PC-9 (cell line): ENCODE data around the gene XXYLT1. TPM values are rescaled to one million over a fixed set of nuclear protein-coding genes. Genes with fewer than 3 reads are reported as not detected.

Experiments
- BruUV-seq: library from RNA; stranded (reverse); fragments of 400-500 nt; replicated peaks from 2 replicates; lab custom pipeline; 2021; lab: Mats Ljungman, UMichigan
- CTCF ChIA-PET: fragments of 300-600 bp; sonication (Branson Sonifier 250); formaldehyde crosslinking; loops from one replicate; lab custom pipeline; 2022; ENCODE audit warnings: antibody characterized with exemption; lab: Charles Lee
- POLR2A ChIA-PET: fragments of 300-600 bp; sonication (Branson Sonifier 250); formaldehyde crosslinking; loops from one replicate; lab custom pipeline; 2022; ENCODE audit warnings: antibody characterized with exemption; ENCODE audit not compliant: unreplicated experiment; lab: Charles Lee
- DNase-seq, 2 experiments: peaks; one replicate each; pipeline versions ENCODE4 v3.0.0 to v3.0.0-alpha.2; 2015 to 2022; ENCODE audit warnings: mixed read lengths in 1 of 2
- H2AFZ ChIP-seq: fragments of 200-600 bp; sonication (generic); 2 replicates; pipeline ENCODE4 v1.8.1; 2017; ENCODE audit warnings: antibody characterized with exemption
- H3F3A ChIP-seq: fragments of 200-600 bp; sonication (generic); 2 replicates; pipeline ENCODE4 v1.8.1; 2017; ENCODE audit warnings: antibody characterized with exemption, mild to moderate bottlenecking, low read depth; ENCODE audit not compliant: insufficient read depth
- H3K27ac ChIP-seq: fragments of 200-600 bp; sonication (generic); 2 replicates; pipeline ENCODE4 v1.6.1; 2016; ENCODE audit warnings: mixed run types
- H3K27me3 ChIP-seq: fragments of 200-600 bp; sonication (generic); 2 replicates; pipeline ENCODE4 v1.6.1; 2016; ENCODE audit warnings: low read depth, mixed run types; ENCODE audit not compliant: insufficient read depth
- H3K36me3 ChIP-seq: fragments of 200-600 bp; sonication (generic); 2 replicates; pipeline ENCODE4 v1.6.1; 2016; ENCODE audit warnings: low read depth, mixed run types
- H3K4me1 ChIP-seq: fragments of 200-600 bp; sonication (generic); replicated peaks from 2 replicates; pipeline ENCODE4 v1.6.1; 2016; ENCODE audit warnings: mixed run types; ENCODE audit not compliant: insufficient read depth
- H3K4me2 ChIP-seq: fragments of 200-600 bp; sonication (generic); 2 replicates; pipeline ENCODE4 v1.6.1; 2017; ENCODE audit warnings: mixed run types
- H3K4me3 ChIP-seq: fragments of 200-600 bp; sonication (generic); 2 replicates; pipeline ENCODE4 v1.6.1; 2016; ENCODE audit warnings: mixed run types
- H3K79me2 ChIP-seq: fragments of 200-600 bp; sonication (generic); 2 replicates; pipeline ENCODE4 v1.6.1; 2017; ENCODE audit warnings: low read depth, mixed run types
- H3K9me2 ChIP-seq: fragments of 200-600 bp; sonication (generic); 2 replicates; pipeline ENCODE4 v1.8.1; 2017; ENCODE audit warnings: mild to moderate bottlenecking; ENCODE audit not compliant: insufficient read depth
- H3K9me3 ChIP-seq: fragments of 200-600 bp; sonication (generic); 2 replicates; pipeline ENCODE4 v1.8.1; 2016; ENCODE audit warnings: low read depth; ENCODE audit not compliant: insufficient read depth
- H4K20me1 ChIP-seq: fragments of 200-600 bp; sonication (generic); 2 replicates; pipeline ENCODE4 v1.8.1; 2017; ENCODE audit not compliant: insufficient read depth
- EZH2 ChIP-seq: fragments of 200-600 bp; sonication (generic); IDR thresholded peaks from 2 replicates; pipeline ENCODE4 v1.8.0; 2017; ENCODE audit warnings: antibody characterized with exemption, low read depth
- intact Hi-C: fragments of 100-400 bp; cut with micrococcal nuclease; formaldehyde crosslinking; loops from one replicate; pipeline ENCODE4 v1.10.0; 2022; ENCODE audit not compliant: unreplicated experiment
- total RNA-seq: library from RNA; stranded (reverse); gene quantifications from 2 replicates; pipeline ENCODE4 v1.2.3, GENCODE V29; 2021
- TF ChIP-seq, protein P1 (sequence below): fragments of 200-600 bp; sonication (generic); conservative IDR thresholded peaks from 2 replicates; pipeline ENCODE4 v1.6.1; 2017; ENCODE audit warnings: mixed run types, antibody characterized with exemption, mild to moderate bottlenecking, moderate library complexity

Gene XXYLT1
- total RNA-seq, 1 experiment from 2014 or later: 13.3 TPM

DNA sequence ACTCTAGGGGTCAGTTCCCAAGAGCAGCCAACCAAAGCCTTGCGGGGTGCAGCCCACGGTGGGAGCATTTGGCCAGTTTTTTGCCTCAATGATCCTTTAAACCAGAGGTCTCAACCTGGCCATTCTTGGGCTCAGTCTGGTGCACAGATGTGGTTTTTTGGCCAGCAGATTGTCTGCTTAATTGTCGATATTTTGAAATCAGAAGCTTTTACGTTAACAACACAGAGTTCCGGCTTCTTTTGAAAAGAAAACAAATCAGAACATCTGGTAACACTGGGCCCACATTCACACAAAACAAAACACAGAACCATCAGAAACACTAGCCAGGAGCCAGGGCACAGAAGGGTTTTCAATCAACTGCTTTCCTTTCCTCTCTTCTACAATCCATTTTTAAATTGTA lies 127.7 kb downstream of the XXYLT1 start:
- Histone ChIP-seq H3K79me2 (no peaks in the 10 kb centered on the region), H3K4me3 (no peak overlapping the region), H3K27me3 (no peaks in the 10 kb centered on the region), H3K36me3 (no peaks in the 10 kb centered on the region), H4K20me1 (no peaks in the 10 kb centered on the region), H3K4me2 (no peak overlapping the region), H3K27ac (no peak overlapping the region), H2AFZ (no peak overlapping the region), H3K9me2 (no peaks in the 10 kb centered on the region), H3K9me3 (no peaks in the 10 kb centered on the region; the same call in 1 of the 2 replicates), H3K4me1 (0 out of 2 replicates have a peak, but pooled peaks cover 4% of the 10 kb centered on the region), H3F3A (no peaks in the 10 kb centered on the region)
- no peak for DNase-seq
- intact Hi-C loops: no loop called here
- CTCF ChIA-PET: interaction anchor here (1.0 kb wide), 1 partner anchor 24 kb away, joined by 3 read pairs; no protein-coding TSS in a partner anchor
- POLR2A ChIA-PET: no interaction called here
- BruUV-seq: no TSS peak
- TF ChIP-seq, protein P1, sequence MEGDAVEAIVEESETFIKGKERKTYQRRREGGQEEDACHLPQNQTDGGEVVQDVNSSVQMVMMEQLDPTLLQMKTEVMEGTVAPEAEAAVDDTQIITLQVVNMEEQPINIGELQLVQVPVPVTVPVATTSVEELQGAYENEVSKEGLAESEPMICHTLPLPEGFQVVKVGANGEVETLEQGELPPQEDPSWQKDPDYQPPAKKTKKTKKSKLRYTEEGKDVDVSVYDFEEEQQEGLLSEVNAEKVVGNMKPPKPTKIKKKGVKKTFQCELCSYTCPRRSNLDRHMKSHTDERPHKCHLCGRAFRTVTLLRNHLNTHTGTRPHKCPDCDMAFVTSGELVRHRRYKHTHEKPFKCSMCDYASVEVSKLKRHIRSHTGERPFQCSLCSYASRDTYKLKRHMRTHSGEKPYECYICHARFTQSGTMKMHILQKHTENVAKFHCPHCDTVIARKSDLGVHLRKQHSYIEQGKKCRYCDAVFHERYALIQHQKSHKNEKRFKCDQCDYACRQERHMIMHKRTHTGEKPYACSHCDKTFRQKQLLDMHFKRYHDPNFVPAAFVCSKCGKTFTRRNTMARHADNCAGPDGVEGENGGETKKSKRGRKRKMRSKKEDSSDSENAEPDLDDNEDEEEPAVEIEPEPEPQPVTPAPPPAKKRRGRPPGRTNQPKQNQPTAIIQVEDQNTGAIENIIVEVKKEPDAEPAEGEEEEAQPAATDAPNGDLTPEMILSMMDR: no peak
- no peak for TF ChIP-seq EZH2

DNA sequence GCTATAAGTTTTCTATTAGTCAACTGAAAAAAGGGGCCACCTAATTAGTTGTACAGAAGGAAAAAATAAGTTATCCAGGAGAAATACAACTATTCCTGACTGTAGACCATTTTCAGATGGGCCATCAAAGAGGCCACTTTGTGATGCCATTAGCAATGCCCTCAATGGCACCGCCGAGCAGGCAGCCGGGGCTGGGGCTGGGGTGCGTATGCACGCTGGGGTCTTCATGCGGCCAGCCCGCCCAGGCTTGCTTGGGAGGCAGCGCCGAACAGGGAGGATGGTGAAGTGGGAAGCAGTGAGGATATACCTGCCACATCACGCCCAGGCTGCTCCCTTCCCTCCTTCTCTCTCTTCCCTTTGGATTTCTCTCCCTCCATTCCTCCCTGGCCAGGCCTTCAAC lies 128.4 kb downstream of the XXYLT1 start:
- TF ChIP-seq EZH2: no peak
- TF ChIP-seq, protein P1: no peak
- H3K4me3 ChIP-seq: no peak overlapping the region
- no peaks in the 10 kb centered on the region for H4K20me1 ChIP-seq
- H3K79me2 ChIP-seq: no peaks in the 10 kb centered on the region
- H3K27me3 ChIP-seq: no peaks in the 10 kb centered on the region
- BruUV-seq: no TSS peak
- H3K4me1 ChIP-seq: 0 out of 2 replicates have a peak, but pooled peaks cover 4% of the 10 kb centered on the region
- no peak overlapping the region for H3K4me2 ChIP-seq
- CTCF ChIA-PET: interaction anchor here (1.0 kb wide), 1 partner anchor 23 kb away, joined by 3 read pairs; no protein-coding TSS in a partner anchor
- H3K9me2 ChIP-seq: no peaks in the 10 kb centered on the region
- no peaks in the 10 kb centered on the region for H3F3A ChIP-seq
- POLR2A ChIA-PET: interaction anchor here (0.5 kb wide), 1 partner anchor 459 kb away, joined by 5 read pairs; no protein-coding TSS in a partner anchor
- H3K9me3 ChIP-seq: no peaks in the 10 kb centered on the region; the same call in 1 of the 2 replicates
- no peak overlapping the region for H3K27ac ChIP-seq
- no peaks in the 10 kb centered on the region for H3K36me3 ChIP-seq
- intact Hi-C loops: no loop called here
- DNase-seq: no peak
- no peak overlapping the region for H2AFZ ChIP-seq

DNA sequence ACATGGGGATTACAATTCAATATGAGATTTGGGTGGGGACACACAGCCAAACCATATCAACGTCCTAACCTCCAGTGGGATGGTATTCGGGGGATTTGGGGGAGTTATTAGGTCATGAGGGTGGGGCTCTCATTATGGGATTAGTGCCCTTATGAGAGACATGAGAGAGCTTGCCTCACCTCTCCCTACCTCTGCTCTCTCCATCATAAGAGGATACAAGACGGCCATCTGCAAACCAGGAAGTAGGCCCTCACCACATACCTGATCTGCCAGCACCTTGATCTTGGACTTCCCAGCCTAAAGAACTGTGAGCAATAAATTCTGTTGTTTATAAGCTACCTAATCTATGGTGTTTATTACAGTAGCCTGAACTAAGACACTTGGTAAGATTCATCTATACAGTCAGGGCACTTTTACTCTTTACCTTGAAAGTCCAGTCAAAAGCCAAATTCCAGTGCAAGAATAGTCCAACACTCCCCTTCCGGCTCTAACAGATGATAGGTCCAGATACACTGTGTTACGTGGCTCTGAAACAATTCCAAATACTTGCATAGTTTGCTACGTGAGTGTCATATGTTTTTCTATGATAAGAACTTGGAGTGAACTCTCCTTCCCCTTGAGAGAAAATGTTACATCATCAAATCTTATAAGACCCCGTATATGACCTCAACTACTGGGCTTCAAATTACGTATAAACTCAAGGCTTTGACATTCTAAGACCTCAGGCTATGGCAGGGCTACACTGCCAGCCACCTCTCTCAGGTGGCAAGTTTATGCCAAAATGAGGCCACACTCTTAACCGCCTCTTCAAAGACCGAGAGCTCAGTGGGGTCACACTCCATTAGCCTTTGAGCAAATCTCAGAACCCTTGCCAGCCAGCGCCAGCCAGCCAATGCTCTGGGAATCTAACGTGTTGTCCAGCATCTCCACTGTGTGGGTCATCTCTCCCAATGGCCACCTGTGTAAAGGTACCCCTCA lies 129.9 kb downstream of the XXYLT1 start:
- Histone ChIP-seq H3K4me1 (0 out of 2 replicates have a peak, but pooled peaks cover 4% of the 10 kb centered on the region), H3K9me2 (no peaks in the 10 kb centered on the region), H3K4me3 (no peak overlapping the region), H4K20me1 (no peaks in the 10 kb centered on the region), H3K27ac (no peak overlapping the region), H3K9me3 (no peaks in the 10 kb centered on the region; the same call in 1 of the 2 replicates), H3K36me3 (no peaks in the 10 kb centered on the region), H2AFZ (no peak overlapping the region), H3K27me3 (no peaks in the 10 kb centered on the region), H3K79me2 (no peaks in the 10 kb centered on the region), H3K4me2 (no peak overlapping the region), H3F3A (no peaks in the 10 kb centered on the region)
- BruUV-seq: no TSS peak
- intact Hi-C loops: no loop called here
- ChIA-PET CTCF (no interaction called here), POLR2A (no interaction called here)
- TF ChIP-seq, protein P1: no peak
- TF ChIP-seq EZH2: no peak
- no peak for DNase-seq
